HG02623 (cell line): ENCODE results near the gene VSTM1.
"Not testable (repeated sequence)": the region's sequence is repeated elsewhere in the genome, so short reads cannot be mapped to it uniquely, and the experiment has no call there.

Experiments
- ATAC-seq: cut with Tn5 transposase; IDR thresholded peaks from one replicate; pipeline ENCODE4 v1.9.1; 2021; ENCODE audit warnings: moderate library complexity; ENCODE audit not compliant: unreplicated experiment

Gene VSTM1, protein sequence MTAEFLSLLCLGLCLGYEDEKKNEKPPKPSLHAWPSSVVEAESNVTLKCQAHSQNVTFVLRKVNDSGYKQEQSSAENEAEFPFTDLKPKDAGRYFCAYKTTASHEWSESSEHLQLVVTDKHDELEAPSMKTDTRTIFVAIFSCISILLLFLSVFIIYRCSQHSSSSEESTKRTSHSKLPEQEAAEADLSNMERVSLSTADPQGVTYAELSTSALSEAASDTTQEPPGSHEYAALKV

DNA sequence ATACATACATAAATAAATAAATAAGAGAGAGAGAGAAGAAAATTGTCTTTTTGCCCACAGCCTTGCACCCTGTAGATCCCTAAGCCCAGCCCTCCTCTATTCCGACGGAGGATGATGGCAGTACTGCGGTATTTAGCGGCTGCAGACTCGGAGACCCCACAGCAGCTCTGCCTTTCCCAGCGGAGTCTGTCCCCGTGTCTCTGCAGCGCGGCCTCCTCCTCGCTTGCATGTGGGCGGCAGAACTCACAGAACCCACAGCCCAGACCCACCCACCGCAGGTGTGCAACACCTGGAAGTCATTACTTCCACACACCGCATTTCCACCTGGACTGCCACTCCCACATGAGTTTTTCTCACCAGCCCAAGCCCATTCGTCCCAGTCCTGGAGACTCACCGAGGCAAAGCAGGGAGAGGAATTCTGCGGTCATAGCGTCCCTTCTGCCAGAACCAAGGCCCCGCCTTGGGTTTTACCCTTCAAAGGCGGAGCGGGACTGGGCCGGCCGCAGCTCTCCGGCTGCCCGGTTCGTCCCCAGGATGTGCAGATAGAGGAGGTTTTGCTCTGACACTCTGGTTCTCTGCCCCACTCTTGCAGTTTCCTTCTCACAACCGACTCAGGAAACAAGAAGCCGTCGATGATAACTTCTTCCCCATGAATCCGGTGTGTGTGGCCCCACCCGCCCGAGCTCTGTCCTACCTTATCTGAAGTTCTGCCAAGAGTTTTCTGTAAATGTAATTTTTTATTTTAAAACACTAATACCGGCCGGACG lies at the start of gene VSTM1:
Gene VSTM1 (minus strand): TSS at position 548 of the 767 bp plus-strand sequence. CDS start 120 bp downstream, at position 428.
- no peak for ATAC-seq

DNA sequence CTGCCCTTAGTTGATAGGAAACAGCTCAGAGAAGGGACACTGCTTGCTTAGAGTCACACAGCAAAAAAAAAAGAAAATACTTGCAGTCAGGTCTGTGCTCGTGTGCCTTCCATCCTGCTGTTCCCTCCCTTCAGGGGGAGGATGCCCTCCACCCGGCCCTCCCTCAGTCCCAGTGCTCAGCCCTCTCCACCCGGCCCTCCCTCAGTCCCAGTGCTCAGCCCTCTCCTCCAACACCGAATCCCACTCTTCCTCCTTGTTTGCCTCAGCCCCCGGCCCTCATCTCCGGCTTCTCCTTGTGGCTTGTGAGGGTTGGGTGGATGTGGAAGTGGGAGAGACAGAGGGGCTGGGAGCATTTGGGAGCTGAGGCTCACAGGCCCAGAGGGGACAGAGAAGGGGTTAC lies 46.0 kb upstream of the VSTM1 start:
- ATAC-seq: no peak

- no peak for ATAC-seq
Measured at GRCh38 chr19:54108496-54108895, 44.8 kb upstream of the VSTM1 start.

GRCh38 chr19:54107876-54108490 lies 44.3 kb upstream of the VSTM1 start:
- no peak for ATAC-seq

- ATAC-seq: no peak
Measured at GRCh38 chr19:54106716-54107115, 43.0 kb upstream of the VSTM1 start.

- ATAC-seq: no peak
Measured at GRCh38 chr19:54105796-54106195, 42.1 kb upstream of the VSTM1 start.

- ATAC-seq: no peak
Measured at GRCh38 chr19:54104998-54105715, 41.5 kb upstream of the VSTM1 start.

GRCh38 chr19:54102421-54103169 lies 38.9 kb upstream of the VSTM1 start, which contains the start of gene NDUFA3:
Gene NDUFA3 (plus strand): TSS chr19:54102855. CDS start chr19:54102879, 24 bp downstream.
- peak; percentile 93 for ATAC-seq

DNA sequence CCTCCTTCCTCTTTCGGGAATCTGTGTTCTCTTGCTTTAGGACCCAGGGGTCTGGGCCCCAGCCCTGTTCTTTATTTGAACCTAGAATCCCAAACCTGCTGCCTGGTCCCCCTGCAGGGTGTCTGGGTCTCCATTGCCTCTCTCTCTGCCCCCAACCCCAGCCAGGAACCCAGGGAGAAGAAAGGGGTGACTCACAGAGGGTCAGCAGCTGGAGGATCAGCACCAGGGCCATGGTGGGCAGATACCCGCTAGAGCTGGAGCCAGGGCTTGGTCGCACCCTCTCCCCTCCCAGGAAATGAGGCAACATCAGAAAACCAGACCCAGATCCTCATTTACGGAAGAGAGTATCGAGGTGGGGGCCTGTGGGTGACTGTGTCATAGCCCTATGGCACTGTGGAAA lies 36.9 kb upstream of the VSTM1 start, which contains the start of gene OSCAR:
Gene OSCAR (minus strand): TSS at position 243 of the 400 bp plus-strand sequence. CDS start 11 bp downstream, at position 232.
- ATAC-seq: no peak

DNA sequence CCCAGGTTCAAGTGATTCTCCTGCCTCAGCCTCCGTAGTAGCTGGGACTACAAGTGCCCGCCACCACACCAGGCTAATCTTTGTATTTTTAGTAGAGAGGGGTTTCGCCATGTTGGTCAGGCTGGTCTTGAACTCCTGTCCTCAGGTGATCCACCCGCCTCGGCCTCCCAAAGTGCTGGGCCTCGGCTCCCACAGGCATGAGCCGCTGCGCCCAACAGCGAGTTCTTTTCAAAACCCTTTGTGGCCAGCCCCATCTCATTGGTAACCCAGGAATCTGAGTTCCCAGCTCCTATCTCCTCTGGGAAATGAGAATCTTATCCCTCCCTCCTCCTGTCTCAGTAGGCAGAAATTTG lies 36.2 kb upstream of the VSTM1 start:
- not testable (repeated sequence) for ATAC-seq

DNA sequence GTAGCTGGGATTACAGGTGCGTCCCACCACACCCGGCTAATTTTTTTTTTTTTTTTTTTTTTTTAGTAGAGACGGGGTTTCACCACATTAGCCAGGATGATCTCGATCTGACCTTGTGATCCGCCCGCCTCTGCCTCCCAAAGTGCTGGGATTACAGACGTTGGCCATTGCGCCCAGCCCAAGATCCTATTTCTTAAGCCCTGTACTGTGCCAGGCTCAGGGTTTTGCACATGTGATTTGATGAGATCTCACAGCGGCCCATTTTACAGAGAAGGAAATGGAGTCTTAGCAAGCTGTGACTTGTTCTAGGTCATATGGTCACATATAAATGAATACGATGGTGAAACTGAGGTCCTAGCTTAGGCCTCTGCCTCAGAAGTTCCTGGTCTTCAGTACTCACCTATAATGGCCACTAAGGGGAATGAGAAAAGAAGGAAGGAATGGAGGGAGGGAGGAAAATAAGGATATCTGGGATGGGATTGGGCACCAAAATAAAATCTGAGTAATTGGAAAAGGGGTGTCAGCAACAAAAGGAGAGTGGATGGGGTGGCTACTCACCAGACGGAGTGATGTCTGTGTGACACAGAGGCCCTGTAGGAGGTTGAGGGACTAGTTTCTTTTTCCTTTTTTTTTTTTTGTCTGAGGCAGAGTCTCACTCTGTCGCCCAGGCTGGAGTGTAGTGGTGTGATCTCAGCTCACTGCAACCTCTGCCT lies 35.6 kb upstream of the VSTM1 start:
- no peak for ATAC-seq

DNA sequence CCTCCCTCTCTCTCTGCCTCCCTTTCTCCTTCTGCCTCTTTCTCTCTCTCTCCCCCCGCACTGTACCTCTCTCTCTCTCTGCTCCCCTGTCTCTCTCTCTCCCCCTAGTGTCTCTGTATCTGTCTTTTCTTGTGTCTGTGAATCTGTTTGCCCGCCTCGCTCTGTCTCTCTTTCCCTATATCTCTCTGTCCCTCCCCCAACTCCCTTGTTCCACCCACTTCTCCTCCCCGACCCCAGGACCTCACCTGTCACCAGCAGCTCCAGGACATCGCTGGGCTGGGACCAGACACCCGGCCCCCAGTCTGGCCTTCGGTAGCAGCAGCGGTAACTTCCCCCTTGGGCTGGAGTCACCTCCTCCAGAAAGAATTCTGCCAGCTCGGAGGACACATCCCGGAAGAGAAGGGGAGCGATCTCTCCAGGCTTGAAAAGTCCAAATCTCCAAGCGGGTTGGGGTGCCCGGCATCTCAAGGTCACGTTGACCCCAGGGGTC lies 33.0 kb upstream of the VSTM1 start:
- ATAC-seq: no peak

- not testable (repeated sequence) for ATAC-seq
Measured at GRCh38 chr19:54095859-54096616, 32.3 kb upstream of the VSTM1 start.

DNA sequence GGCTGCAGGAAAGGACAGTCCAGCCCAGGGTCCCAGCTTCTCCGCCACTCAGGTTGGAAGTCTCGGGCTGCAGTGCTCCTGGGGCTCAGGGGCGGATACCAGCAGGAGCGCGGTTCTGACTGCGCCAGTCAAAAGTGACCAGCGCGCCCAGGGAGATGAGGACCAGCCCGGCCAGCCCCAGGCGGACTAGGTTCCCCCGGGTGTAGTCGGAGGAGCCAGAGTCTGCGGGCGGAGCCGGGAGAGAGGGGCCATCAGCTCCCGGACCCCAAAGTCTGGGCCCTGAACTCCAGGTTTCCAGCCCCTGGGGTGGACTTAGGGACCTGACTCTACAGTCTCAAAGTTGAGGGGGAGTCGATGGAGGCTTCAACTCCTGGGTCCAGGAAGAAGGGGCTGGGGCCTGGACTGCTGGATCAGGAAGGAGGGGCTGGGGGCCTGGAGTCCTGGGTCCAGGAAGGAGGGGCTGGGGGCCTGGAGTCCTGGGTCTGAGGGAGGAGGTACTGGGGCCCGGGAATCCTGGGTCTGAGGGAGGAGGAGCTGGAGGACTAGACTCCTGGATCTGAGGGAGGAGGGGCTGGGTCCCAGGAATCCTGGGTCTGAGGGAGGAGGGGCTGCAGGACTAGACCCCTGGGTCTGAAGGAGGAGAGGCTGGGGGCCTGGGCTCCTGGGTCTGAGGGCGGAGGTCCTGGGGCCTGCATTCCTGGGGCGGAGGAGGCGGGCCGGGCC lies 31.6 kb upstream of the VSTM1 start:
- ATAC-seq: no peak

DNA sequence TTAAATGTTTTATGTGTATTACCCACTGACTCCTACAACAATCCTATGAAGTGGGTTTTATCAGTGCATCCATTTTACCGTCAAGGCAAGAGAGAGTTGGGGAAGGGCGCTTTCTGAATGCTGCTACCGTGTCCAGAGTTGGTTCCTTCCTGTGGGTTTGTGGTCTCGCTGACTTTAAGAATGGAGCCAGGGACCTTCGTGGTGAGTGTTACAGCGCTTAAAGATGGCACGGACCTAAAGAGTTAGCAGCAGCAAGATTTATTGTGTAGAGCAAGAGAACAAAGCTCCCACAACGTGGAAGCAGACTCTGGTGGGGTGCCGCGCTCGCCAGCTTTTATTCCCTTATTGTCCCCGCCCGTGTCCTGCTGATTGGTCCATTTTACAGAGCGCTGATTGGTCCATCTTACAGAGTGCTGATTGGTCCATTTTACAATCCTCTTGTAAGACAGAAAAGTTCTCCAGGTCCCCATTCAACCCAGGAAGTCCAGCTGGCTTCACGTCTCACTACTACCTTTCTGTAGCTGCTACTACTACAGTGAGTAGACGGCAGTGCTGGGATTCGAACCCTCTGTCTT lies 30.8 kb upstream of the VSTM1 start:
- ATAC-seq: no peak

DNA sequence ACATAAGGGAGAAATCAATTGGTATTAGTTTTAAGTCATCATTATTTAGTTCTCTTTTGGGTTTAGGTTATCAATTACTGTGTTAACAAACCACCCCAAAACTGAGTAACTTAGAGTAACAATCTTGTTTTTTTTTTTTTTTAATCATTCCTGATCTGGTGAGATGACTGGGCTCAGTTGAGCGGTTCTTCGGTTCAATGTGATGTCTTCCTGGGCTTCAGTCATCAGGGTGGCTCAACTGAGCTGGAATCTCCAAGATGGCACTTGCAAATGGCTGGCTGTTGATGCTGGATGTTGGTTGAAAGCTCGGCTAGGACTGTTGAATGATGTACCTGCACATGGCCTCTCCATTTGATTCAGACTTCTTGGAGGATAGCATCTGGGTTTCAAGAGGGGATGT lies 20.7 kb upstream of the VSTM1 start:
- ATAC-seq: no peak

DNA sequence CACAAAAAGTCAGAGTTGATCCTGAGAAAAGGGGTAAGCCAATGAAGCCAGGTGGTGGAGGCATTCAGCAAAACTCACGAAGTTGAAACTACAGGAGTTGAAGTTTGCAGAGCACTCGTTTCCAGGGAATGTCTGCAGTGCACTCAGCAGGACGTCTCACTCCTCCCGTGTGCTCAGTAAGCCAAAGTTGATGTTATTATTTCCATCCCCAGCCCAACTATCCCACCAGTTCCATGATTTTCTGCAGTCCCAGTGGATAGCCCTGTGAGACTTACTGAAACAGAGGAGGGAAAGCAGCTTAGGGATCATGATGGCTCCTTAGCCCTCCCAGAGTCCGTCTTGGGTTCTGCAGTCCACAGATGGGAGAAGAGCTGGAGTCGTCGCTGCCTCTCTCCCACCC lies 17.3 kb upstream of the VSTM1 start, which contains the start of gene TARM1:
Gene TARM1 (minus strand): TSS at position 334 of the 400 bp plus-strand sequence. CDS start 25 bp downstream, at position 309.
- no peak for ATAC-seq

DNA sequence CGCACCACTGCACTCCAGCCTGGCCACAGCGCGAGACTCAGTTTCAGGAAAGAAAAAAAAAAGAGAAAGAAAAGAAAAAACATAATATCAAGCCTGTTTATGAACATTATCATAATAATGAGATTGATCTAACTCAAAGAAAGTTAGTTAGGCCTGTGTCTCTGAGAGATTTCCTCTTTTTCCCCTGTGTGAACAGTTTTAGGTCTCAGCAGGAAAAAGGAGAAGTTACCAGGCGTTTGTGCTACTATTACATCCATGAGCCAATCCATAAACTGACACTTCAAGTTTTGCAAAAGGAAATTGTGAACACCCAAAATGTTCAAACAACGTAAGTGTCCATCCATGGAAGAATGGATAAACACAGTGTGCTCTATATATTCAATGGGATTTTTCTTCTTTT lies 13.6 kb upstream of the VSTM1 start:
- no peak for ATAC-seq
